Measurements from ENCODE around the gene HDGFL1. TPM values are rescaled to one million over a fixed set of nuclear protein-coding genes. Genes with fewer than 3 reads are reported as not detected.

The HDGFL1 gene
- total RNA-seq, 1 donor: not detected

DNA sequence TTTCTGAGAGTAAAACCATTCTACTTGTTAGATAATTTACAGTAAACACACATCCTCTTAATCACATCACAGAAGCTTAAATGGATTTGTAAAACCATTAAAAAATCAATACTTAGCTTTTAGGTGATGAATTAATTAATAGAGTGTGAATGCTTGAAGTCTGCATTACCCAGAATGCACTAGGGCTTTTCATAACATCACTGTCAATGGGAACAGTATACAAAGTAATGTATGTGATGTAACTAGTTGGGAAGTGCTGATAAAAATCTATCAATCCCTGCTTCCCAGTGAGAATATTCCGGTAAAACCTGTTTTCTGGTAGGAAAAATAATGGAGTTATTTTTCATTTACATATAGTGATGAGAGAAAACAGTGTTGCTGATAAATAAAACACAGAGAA, 23.1 kb upstream of the HDGFL1 start:
- peaks cover 3% of the 10 kb centered on the region for H3K4me1 ChIP-seq (ENCODE audit: insufficient read depth, low read length)
- H3K27ac ChIP-seq (ENCODE audit: low read depth, low read length): no peak overlapping the region
- H3K36me3 ChIP-seq (ENCODE audit: insufficient read depth, low read length): no peaks in the 10 kb centered on the region
- no peaks in the 10 kb centered on the region for H3K27me3 ChIP-seq (ENCODE audit: insufficient read depth, low read length)
- H3K4me2 ChIP-seq (ENCODE audit: insufficient read depth, low read length): no peak overlapping the region
- no peaks in the 10 kb centered on the region for H3K9me3 ChIP-seq (ENCODE audit: low read depth, low read length)
- no peaks in the 10 kb centered on the region for H4K20me1 ChIP-seq (ENCODE audit: insufficient read depth, low read length)
- no peak for DNase-seq (ENCODE audit: insufficient read length, low spot score, missing footprints)
- H3K4me3 ChIP-seq (ENCODE audit: insufficient read depth, low read length): no peak overlapping the region
- H2AFZ ChIP-seq (ENCODE audit: low read length): no peak overlapping the region
- TF ChIP-seq, protein P1, sequence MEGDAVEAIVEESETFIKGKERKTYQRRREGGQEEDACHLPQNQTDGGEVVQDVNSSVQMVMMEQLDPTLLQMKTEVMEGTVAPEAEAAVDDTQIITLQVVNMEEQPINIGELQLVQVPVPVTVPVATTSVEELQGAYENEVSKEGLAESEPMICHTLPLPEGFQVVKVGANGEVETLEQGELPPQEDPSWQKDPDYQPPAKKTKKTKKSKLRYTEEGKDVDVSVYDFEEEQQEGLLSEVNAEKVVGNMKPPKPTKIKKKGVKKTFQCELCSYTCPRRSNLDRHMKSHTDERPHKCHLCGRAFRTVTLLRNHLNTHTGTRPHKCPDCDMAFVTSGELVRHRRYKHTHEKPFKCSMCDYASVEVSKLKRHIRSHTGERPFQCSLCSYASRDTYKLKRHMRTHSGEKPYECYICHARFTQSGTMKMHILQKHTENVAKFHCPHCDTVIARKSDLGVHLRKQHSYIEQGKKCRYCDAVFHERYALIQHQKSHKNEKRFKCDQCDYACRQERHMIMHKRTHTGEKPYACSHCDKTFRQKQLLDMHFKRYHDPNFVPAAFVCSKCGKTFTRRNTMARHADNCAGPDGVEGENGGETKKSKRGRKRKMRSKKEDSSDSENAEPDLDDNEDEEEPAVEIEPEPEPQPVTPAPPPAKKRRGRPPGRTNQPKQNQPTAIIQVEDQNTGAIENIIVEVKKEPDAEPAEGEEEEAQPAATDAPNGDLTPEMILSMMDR (IDR thresholded peaks at IDR 0.05; ENCODE audit: extremely low read depth, low read depth, low read length): no peak
- no peaks in the 10 kb centered on the region for H3K79me2 ChIP-seq (ENCODE audit: insufficient read depth, low read length)

DNA sequence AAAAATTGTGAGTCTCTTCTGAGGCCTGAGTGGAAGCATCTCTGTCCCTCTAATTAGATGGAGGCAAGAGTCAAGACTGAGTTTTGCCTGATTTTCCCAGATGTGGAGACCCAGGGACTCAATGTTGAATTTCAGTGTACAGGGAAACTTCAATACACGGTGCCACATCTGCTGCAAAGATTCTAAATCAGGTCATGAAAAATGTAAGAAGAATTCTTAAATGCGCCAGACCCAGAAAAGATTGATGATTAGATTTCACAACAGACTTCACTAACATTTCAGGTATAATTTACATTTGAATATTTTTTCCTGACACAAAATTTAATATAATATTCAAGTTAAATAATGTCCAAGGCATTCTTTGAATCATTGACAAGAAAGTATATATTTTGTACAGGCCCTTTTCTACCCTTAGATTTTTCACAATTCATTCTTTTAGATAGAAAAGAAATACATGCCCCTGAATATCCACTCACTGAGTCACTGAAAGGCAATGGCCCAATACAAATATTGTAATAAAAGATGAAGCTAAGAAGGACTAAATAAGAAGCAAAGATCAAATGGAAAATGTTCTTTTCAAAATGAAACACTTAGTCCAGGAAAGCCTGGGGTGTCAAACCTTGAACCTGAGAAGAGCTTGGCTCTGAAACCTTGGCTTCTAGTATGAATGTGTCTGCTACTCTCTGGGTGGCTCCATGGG, 18.2 kb upstream of the HDGFL1 start:
- no peak overlapping the region for H3K4me2 ChIP-seq (ENCODE audit: insufficient read depth, low read length)
- no peaks in the 10 kb centered on the region for H3K79me2 ChIP-seq (ENCODE audit: insufficient read depth, low read length)
- no peak for DNase-seq (ENCODE audit: insufficient read length, low spot score, missing footprints)
- H3K4me3 ChIP-seq (ENCODE audit: insufficient read depth, low read length): no peak overlapping the region
- no peak overlapping the region for H2AFZ ChIP-seq (ENCODE audit: low read length)
- peaks cover 9% of the 10 kb centered on the region for H3K4me1 ChIP-seq (ENCODE audit: insufficient read depth, low read length)
- no peaks in the 10 kb centered on the region for H4K20me1 ChIP-seq (ENCODE audit: insufficient read depth, low read length)
- TF ChIP-seq, protein P1 (IDR thresholded peaks at IDR 0.05; ENCODE audit: extremely low read depth, low read depth, low read length): no peak
- no peaks in the 10 kb centered on the region for H3K9me3 ChIP-seq (ENCODE audit: low read depth, low read length)
- no peak overlapping the region for H3K27ac ChIP-seq (ENCODE audit: low read depth, low read length)
- no peaks in the 10 kb centered on the region for H3K36me3 ChIP-seq (ENCODE audit: insufficient read depth, low read length)
- H3K27me3 ChIP-seq (ENCODE audit: insufficient read depth, low read length): no peaks in the 10 kb centered on the region

DNA sequence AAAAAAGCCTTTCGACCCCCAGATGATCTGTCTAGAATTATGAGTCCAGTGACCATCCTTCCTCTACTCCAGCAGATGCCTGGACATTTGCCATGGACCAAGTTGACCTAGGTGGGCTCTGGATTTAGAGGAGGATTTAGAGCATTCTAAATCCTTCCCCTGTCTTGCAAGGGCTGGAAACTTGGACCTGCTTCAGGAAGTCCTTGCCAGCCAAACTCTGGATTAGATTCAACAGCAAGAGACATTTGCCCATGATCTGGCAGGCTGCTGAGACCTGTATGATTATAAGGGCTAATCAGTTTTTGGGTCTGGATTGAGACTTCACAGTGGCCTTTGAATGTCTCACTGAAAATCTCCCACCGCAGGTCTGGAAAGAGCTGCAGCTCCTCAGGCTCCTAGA, 13.1 kb upstream of the HDGFL1 start:
- no peak overlapping the region for H3K4me2 ChIP-seq (ENCODE audit: insufficient read depth, low read length)
- H2AFZ ChIP-seq (ENCODE audit: low read length): no peak overlapping the region
- H4K20me1 ChIP-seq (ENCODE audit: insufficient read depth, low read length): no peaks in the 10 kb centered on the region
- no peaks in the 10 kb centered on the region for H3K36me3 ChIP-seq (ENCODE audit: insufficient read depth, low read length)
- H3K27me3 ChIP-seq (ENCODE audit: insufficient read depth, low read length): no peaks in the 10 kb centered on the region
- peaks cover 6% of the 10 kb centered on the region for H3K4me1 ChIP-seq (ENCODE audit: insufficient read depth, low read length)
- DNase-seq (ENCODE audit: insufficient read length, low spot score, missing footprints): no peak
- H3K27ac ChIP-seq (ENCODE audit: low read depth, low read length): no peak overlapping the region
- H3K9me3 ChIP-seq (ENCODE audit: low read depth, low read length): no peaks in the 10 kb centered on the region
- H3K4me3 ChIP-seq (ENCODE audit: insufficient read depth, low read length): no peak overlapping the region
- TF ChIP-seq, protein P1 (IDR thresholded peaks at IDR 0.05; ENCODE audit: extremely low read depth, low read depth, low read length): no peak
- H3K79me2 ChIP-seq (ENCODE audit: insufficient read depth, low read length): no peaks in the 10 kb centered on the region

DNA sequence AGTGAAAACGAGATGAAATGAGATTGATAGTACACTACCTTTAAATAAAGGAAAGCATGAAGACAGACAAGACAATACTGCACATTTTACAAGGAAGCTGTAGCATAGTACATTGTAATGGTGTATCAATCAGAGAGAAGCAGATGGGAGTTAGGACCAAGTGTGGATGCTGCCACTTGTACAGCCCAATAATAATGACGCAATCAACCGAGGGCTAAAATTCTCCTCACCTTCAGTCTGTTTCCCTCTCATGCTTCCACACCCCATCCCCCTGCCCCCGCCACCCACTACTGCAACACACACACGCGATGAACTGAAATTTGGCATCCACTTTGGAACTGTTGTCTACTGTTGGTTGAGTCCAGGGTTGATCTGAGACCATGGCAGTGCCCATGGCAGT, 12.4 kb upstream of the HDGFL1 start:
- H3K27ac ChIP-seq (ENCODE audit: low read depth, low read length): no peak overlapping the region
- DNase-seq (ENCODE audit: insufficient read length, low spot score, missing footprints): no peak
- TF ChIP-seq, protein P1 (IDR thresholded peaks at IDR 0.05; ENCODE audit: extremely low read depth, low read depth, low read length): no peak
- no peaks in the 10 kb centered on the region for H3K27me3 ChIP-seq (ENCODE audit: insufficient read depth, low read length)
- no peaks in the 10 kb centered on the region for H3K4me1 ChIP-seq (ENCODE audit: insufficient read depth, low read length)
- no peaks in the 10 kb centered on the region for H4K20me1 ChIP-seq (ENCODE audit: insufficient read depth, low read length)
- H3K9me3 ChIP-seq (ENCODE audit: low read depth, low read length): no peaks in the 10 kb centered on the region
- H2AFZ ChIP-seq (ENCODE audit: low read length): no peak overlapping the region
- no peaks in the 10 kb centered on the region for H3K79me2 ChIP-seq (ENCODE audit: insufficient read depth, low read length)
- H3K4me2 ChIP-seq (ENCODE audit: insufficient read depth, low read length): no peak overlapping the region
- H3K4me3 ChIP-seq (ENCODE audit: insufficient read depth, low read length): no peak overlapping the region
- H3K36me3 ChIP-seq (ENCODE audit: insufficient read depth, low read length): no peaks in the 10 kb centered on the region
